HG02973 (cell line): ENCODE data around the gene ZNF365.

ENCODE experiments used
- ATAC-seq: cut with Tn5 transposase; IDR thresholded peaks from one replicate; pipeline ENCODE4 v1.9.1; 2021; ENCODE audit warnings: moderate library complexity; ENCODE audit not compliant: unreplicated experiment

ZNF365 gene

GRCh38 chr10:62413652-62414051 is 39.5 kb downstream of the ZNF365 start:
- ATAC-seq: no peak

GRCh38 chr10:62414359-62414758 is 40.2 kb downstream of the ZNF365 start:
- ATAC-seq: no peak

GRCh38 chr10:62422068-62422590 is 48.0 kb downstream of the ZNF365 start:
- ATAC-seq: no peak

- no peak for ATAC-seq
Observed at GRCh38 chr10:62424026-62424425, 49.9 kb downstream of the ZNF365 start.

GRCh38 chr10:62426086-62426485 is 51.9 kb downstream of the ZNF365 start:
- ATAC-seq: no peak

- no peak for ATAC-seq
Observed at GRCh38 chr10:62426600-62426999, 52.4 kb downstream of the ZNF365 start.

GRCh38 chr10:62430881-62431280 is 56.7 kb downstream of the ZNF365 start:
- no peak for ATAC-seq

GRCh38 chr10:62433181-62433692 is 59.1 kb downstream of the ZNF365 start:
- peak; percentile 93 for ATAC-seq

GRCh38 chr10:62433901-62434300 is 59.7 kb downstream of the ZNF365 start:
- no peak for ATAC-seq

- ATAC-seq: peak; percentile 56
Observed at GRCh38 chr10:62437696-62438095, 63.5 kb downstream of the ZNF365 start.

GRCh38 chr10:62442006-62442405 is 67.8 kb downstream of the ZNF365 start:
- ATAC-seq: no peak

- no peak for ATAC-seq
Observed at GRCh38 chr10:62442894-62443669, 68.9 kb downstream of the ZNF365 start.

GRCh38 chr10:62443866-62444265 is 69.7 kb downstream of the ZNF365 start:
- no peak for ATAC-seq

GRCh38 chr10:62446627-62447026 is 72.5 kb downstream of the ZNF365 start:
- no peak for ATAC-seq

- no peak for ATAC-seq
Observed at GRCh38 chr10:62450912-62451610, 76.9 kb downstream of the ZNF365 start.

- no peak for ATAC-seq
Observed at GRCh38 chr10:62451611-62451975, 77.4 kb downstream of the ZNF365 start.
